AG04449 (cell line): ENCODE data around the gene ZNF787.

ENCODE experiments used
- CTCF ChIA-PET: fragments of 350-600 bp; formaldehyde crosslinking; extraction: SDS; loops from one replicate; lab custom pipeline; 2021; ENCODE audit warnings: antibody characterized with exemption; lab: Yijun Ruan, JAX
- POLR2A ChIA-PET: fragments of 400-600, 350-600 bp; formaldehyde crosslinking; extraction: SDS; loops from one replicate; lab custom pipeline; 2020; ENCODE audit warnings: antibody characterized with exemption, inconsistent platforms; lab: Yijun Ruan, JAX
- DNase-seq: peaks from one replicate; pipeline ENCODE4 v3.0.0-alpha.2; 2010; ENCODE audit warnings: low read depth, low spot score
- H3K4me3 ChIP-seq: 2 replicates; pipeline ENCODE4 v1.5.1; 2011; ENCODE audit warnings: low read depth, mild to moderate bottlenecking, control low read depth, low read length
- CTCF ChIP-seq: IDR thresholded peaks from one replicate; pipeline ENCODE4 v1.5.1; 2011; ENCODE audit warnings: mild to moderate bottlenecking, moderate library complexity, low read length, control low read depth, inconsistent platforms; ENCODE audit not compliant: insufficient read depth; ENCODE audit errors: missing control alignments

ZNF787 gene

GRCh38 chr19:56096665-56097064 is 24.4 kb downstream of the ZNF787 start:
- POLR2A ChIA-PET: no interaction called here
- CTCF ChIA-PET: interaction anchor here (1.3 to 1.5 kb wide), 4 partner anchors 14 to 31 kb away, joined by 3 to 6 read pairs (median 4); no protein-coding TSS in a partner anchor
- H3K4me3 ChIP-seq: no peak overlapping the region
- no peak for DNase-seq
- no peak for TF ChIP-seq CTCF

GRCh38 chr19:56094449-56094848 is 26.6 kb downstream of the ZNF787 start:
- no peak for DNase-seq
- ChIA-PET POLR2A (no interaction called here), CTCF (interaction anchor here (1.7 kb wide), 1 partner anchor 13 kb away, joined by 4 read pairs; no protein-coding TSS in a partner anchor)
- TF ChIP-seq CTCF: no peak
- H3K4me3 ChIP-seq: no peak overlapping the region

- no peak for DNase-seq
- no peak for TF ChIP-seq CTCF
- H3K4me3 ChIP-seq: no peak overlapping the region
- POLR2A ChIA-PET: no interaction called here
- CTCF ChIA-PET: no interaction called here
Measured at GRCh38 chr19:56092685-56093631, 28.1 kb downstream of the ZNF787 start.

- CTCF ChIA-PET: interaction anchor here (0.9 to 4.0 kb wide), 5 partner anchors 11 to 218 kb away, joined by 3 to 25 read pairs (median 4); no protein-coding TSS in a partner anchor
- no peak for TF ChIP-seq CTCF
- no peak for DNase-seq
- POLR2A ChIA-PET: no interaction called here
- no peak overlapping the region for H3K4me3 ChIP-seq
Measured at GRCh38 chr19:56091751-56092546, 29.1 kb downstream of the ZNF787 start.

DNA sequence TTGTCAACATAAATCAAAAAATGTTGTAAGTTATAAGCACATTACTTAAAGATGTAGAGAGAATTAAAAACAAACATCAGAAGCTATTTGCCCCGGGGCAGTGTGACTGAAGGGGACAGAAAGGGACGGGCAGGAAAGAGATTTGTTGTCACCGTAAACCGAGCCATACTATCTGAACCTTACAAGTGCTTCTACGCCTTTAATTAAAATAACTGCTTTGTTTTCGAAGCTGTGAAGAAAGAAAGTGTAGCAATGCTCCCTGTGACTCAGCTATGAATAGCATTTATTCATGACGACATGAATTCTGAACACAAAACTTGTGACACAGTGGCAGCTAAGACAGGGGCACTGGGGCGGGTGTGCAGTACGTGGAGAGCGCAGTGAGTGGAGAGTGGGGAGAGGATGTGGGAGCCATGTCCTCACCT is 30.0 kb downstream of the ZNF787 start:
- ChIA-PET CTCF (interaction anchor here (0.9 to 4.0 kb wide), 5 partner anchors 10 to 219 kb away, joined by 3 to 25 read pairs (median 4); no protein-coding TSS in a partner anchor), POLR2A (no interaction called here)
- no peak for TF ChIP-seq CTCF
- DNase-seq: no peak
- no peak overlapping the region for H3K4me3 ChIP-seq
